GM23338 (cell line): ENCODE measurements around the gene ZFYVE28. TPM values are rescaled to one million over a fixed set of nuclear protein-coding genes. Genes with fewer than 3 reads are reported as not detected.

ENCODE experiments used
- ATAC-seq: fragments of 200-7000 bp; cut with Tn5 transposase; 3 replicates; pipeline ENCODE4 v1.9.1; 2020
- DNase-seq: peaks from one replicate; pipeline ENCODE4 v3.0.0-alpha.2; 2015; ENCODE audit warnings: low spot score
- H2AFZ ChIP-seq: fragments of 200-600 bp; sonication (generic); 2 replicates; pipeline ENCODE4 v1.8.0; 2016; ENCODE audit warnings: antibody characterized with exemption, mild to moderate bottlenecking, moderate library complexity
- H3F3A ChIP-seq: fragments of 200-600 bp; sonication (generic); replicated peaks from 2 replicates; pipeline ENCODE4 v1.8.0; 2017; ENCODE audit warnings: antibody characterized with exemption, mixed run types, low read depth
- H3K27ac ChIP-seq: fragments of 200-600 bp; sonication (generic); 2 replicates; pipeline ENCODE4 v1.6.1; 2016; ENCODE audit warnings: low read depth
- H3K27me3 ChIP-seq: fragments of 200-600 bp; sonication (generic); 2 replicates; pipeline ENCODE4 v1.8.0; 2016; ENCODE audit warnings: mild to moderate bottlenecking, mixed run types, moderate library complexity; ENCODE audit not compliant: insufficient read depth
- H3K36me3 ChIP-seq: fragments of 200-600 bp; sonication (generic); 2 replicates; pipeline ENCODE4 v1.8.0; 2016; ENCODE audit warnings: mild to moderate bottlenecking; ENCODE audit not compliant: insufficient read depth
- H3K4me1 ChIP-seq: fragments of 200-600 bp; sonication (generic); 2 replicates; pipeline ENCODE4 v1.8.0; 2016; ENCODE audit warnings: mild to moderate bottlenecking, moderate library complexity; ENCODE audit not compliant: insufficient read depth
- H3K4me2 ChIP-seq: fragments of 200-600 bp; sonication (generic); 2 replicates; pipeline ENCODE4 v1.7.1; 2017; ENCODE audit warnings: mixed run types
- H3K4me3 ChIP-seq: fragments of 200-600 bp; sonication (generic); 2 replicates; pipeline ENCODE4 v1.6.1; 2016; ENCODE audit warnings: mixed run types
- H3K79me2 ChIP-seq: fragments of 200-600 bp; sonication (generic); replicated peaks from 2 replicates; pipeline ENCODE4 v1.8.0; 2017; ENCODE audit warnings: mild to moderate bottlenecking; ENCODE audit not compliant: insufficient read depth
- H3K9me2 ChIP-seq: fragments of 200-600 bp; sonication (generic); 2 replicates; pipeline ENCODE4 v1.8.0; 2017; ENCODE audit not compliant: insufficient read depth
- H4K20me1 ChIP-seq: fragments of 200-600 bp; sonication (generic); replicated peaks from 2 replicates; pipeline ENCODE4 v1.8.0; 2017; ENCODE audit warnings: mild to moderate bottlenecking; ENCODE audit not compliant: insufficient read depth
- H3K27ac Mint-ChIP-seq: 2 replicates; pipeline ENCODE4 v1.8.0; 2020; ENCODE audit warnings: inconsistent platforms, mild to moderate bottlenecking, moderate library complexity, mixed read lengths
- H3K27me3 Mint-ChIP-seq: 3 replicates; pipeline ENCODE4 v1.8.0; 2022; ENCODE audit warnings: low read depth, mild to moderate bottlenecking, moderate library complexity, mixed read lengths, inconsistent platforms; ENCODE audit not compliant: insufficient read depth, poor library complexity
- H3K36me3 Mint-ChIP-seq: 3 replicates; pipeline ENCODE4 v1.8.0; 2021; ENCODE audit warnings: low read depth, mild to moderate bottlenecking, inconsistent platforms, moderate library complexity, mixed read lengths
- H3K4me1 Mint-ChIP-seq: 3 replicates; pipeline ENCODE4 v1.8.0; 2020; ENCODE audit warnings: mild to moderate bottlenecking, inconsistent platforms, mixed read lengths
- H3K4me3 Mint-ChIP-seq: 3 replicates; pipeline ENCODE4 v1.8.0; 2021; ENCODE audit warnings: moderate library complexity, mild to moderate bottlenecking, inconsistent platforms, mixed read lengths
- H3K9me3 Mint-ChIP-seq: 3 replicates; pipeline ENCODE4 v1.8.0; 2020; ENCODE audit warnings: moderate library complexity, mild to moderate bottlenecking, inconsistent platforms, mixed read lengths
- CREB1 ChIP-seq: fragments of 250-450 bp; sonication (Bioruptor Pico); IDR thresholded peaks from 2 replicates; pipeline ENCODE4 v1.5.0; 2020; ENCODE audit warnings: low read depth, mild to moderate bottlenecking, moderate library complexity
- EZH2 ChIP-seq: fragments of 200-600 bp; sonication (generic); IDR thresholded peaks from one replicate; pipeline ENCODE4 v1.8.0; 2017; ENCODE audit warnings: antibody characterized with exemption, mild to moderate bottlenecking, low read depth; ENCODE audit not compliant: unreplicated experiment
- EZH2phosphoT487 ChIP-seq: fragments of 200-600 bp; sonication (generic); IDR thresholded peaks from one replicate; pipeline ENCODE4 v1.8.1; 2018; ENCODE audit warnings: antibody characterized with exemption; ENCODE audit not compliant: unreplicated experiment
- NANOG ChIP-seq: IDR thresholded peaks from 2 replicates; pipeline ENCODE4 v1.6.1; 2016; ENCODE audit warnings: antibody characterized with exemption, borderline replicate concordance
- POLR2AphosphoS5 ChIP-seq: IDR thresholded peaks from 2 replicates; pipeline ENCODE4 v1.6.1; 2016; ENCODE audit warnings: antibody characterized with exemption, low read depth
- STAT1 ChIP-seq: IDR thresholded peaks from one replicate; pipeline ENCODE4 v1.6.1; 2016; ENCODE audit warnings: antibody characterized with exemption; ENCODE audit not compliant: unreplicated experiment
- ZNF114 ChIP-seq: fragments of 250-450 bp; sonication (Bioruptor Pico); IDR thresholded peaks from 2 replicates; pipeline ENCODE4 v1.5.0; 2020; ENCODE audit warnings: mild to moderate bottlenecking, moderate library complexity
- ZNF331 ChIP-seq: fragments of 250-450 bp; sonication (Bioruptor Pico); IDR thresholded peaks from 2 replicates; pipeline ENCODE4 v1.5.0; 2020; ENCODE audit warnings: low read depth, mild to moderate bottlenecking, moderate library complexity
- polyA plus RNA-seq: library from polyadenylated mRNA; unstranded; fragments of >200 nt; fragmentation: Nextera tagmentation; extraction: Ambion mirVana; gene quantifications from 2 replicates; pipeline ENCODE4 v1.2.1, GENCODE V29; 2016
- total RNA-seq: library from RNA; depleted of rRNA; stranded (reverse); fragments of >200 nt; shearing (Covaris generic); gene quantifications from 2 replicates; pipeline ENCODE4 v1.2.3, GENCODE V29; 2014
- TF ChIP-seq, protein P1 (sequence below): fragments of 250-450 bp; sonication (Bioruptor Pico); IDR thresholded peaks from 2 replicates; pipeline ENCODE4 v1.5.0; 2020; ENCODE audit warnings: mild to moderate bottlenecking, moderate library complexity
- TF ChIP-seq, protein P2 (sequence below), 2 experiments: fragments of 200-600 bp in 1 of 2; sonication (generic) in 1 of 2; conservative IDR thresholded peaks; 2 replicates each; pipeline versions ENCODE4 v1.5.1 to v1.6.1; 2016 to 2017; ENCODE audit warnings: antibody characterized with exemption in 2 of 2, low read depth in 2 of 2, mild to moderate bottlenecking in 2 of 2, moderate library complexity in 1 of 2
- TF ChIP-seq, protein P3 (sequence below): IDR thresholded peaks from one replicate; pipeline ENCODE4 v1.6.1; 2018; ENCODE audit warnings: antibody characterized with exemption; ENCODE audit not compliant: unreplicated experiment

Gene ZFYVE28
- total and polyA plus RNA-seq, 2 experiments from 2014 or later = 2.6 to 4.6 TPM

DNA sequence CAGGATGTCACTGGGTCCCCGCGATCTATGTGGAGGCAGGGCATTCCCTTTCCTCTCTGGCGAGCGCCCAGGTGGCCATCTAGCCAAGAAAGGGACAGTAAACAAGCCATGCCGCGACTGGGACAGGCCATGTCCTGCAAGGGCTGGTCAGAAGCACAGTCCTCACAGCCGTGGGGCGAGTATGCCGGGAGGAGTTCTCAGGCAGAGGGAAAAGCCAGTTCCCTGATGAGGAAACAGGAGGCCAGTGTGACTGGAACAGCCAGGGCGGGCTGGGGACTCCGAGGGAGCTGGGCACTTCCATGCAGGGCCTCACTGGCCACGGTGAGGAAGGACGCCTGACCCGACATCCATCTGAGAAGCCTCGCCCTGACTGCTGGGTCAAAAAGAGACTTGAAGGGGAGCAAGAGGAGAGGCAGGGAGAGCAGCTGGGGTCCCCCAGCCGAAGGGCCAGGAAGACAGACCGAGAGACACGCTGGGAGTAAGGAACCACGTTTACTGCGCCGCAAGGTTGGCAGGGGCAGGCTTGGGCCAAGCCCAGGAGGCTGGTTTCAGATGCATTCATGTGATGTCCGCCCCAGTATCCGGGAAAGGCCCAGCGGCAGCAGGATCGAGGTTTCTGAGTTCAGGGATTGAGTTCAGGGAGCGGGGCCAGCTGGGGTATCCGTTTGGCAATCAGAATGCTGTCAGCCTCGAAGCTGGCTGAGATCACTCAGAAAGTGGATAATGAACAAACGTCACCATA is 15.3 kb upstream of the ZFYVE28 start (continued):
- TF ChIP-seq EZH2 = no peak
- TF ChIP-seq CREB1 (CRISPR knock-in tag) = no peak

DNA sequence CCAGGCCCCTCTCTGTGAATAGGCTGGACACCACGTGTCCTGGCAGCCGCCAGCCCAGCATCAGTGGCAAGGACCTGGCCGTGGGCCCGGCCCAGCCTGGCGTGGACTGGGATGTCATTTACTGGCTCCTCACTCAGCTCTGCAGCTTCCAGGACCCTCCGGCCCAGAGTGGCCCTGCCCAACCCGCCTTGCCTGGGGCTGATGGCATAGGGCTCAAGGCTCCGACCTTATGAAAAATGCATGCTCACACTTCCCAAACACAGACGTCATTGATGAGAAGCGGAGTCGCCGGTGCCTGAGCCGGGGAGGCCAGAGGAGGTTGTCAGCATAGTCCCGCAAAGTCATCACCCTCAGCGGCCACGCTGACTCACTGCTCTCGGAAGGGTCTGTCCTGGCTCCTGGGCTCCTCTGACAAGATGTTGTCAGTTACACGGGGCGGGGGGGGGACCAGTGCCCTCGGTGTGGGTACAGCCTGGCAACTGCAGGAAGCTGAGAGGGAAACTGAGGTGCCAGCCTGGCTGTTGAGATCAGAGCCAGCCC is 14.6 kb upstream of the ZFYVE28 start:
- no peaks in the 10 kb centered on the region for H3K36me3 ChIP-seq
- Mint-ChIP-seq H3K27me3 (peaks cover 7% of the 10 kb centered on the region), H3K4me1 (peaks cover 12% of the 10 kb centered on the region; the same call in 1 of the 3 replicates), H3K36me3 (no peaks in the 10 kb centered on the region; the same call in 2 of the 3 replicates), H3K27ac (no peak overlapping the region), H3K4me3 (no peak overlapping the region), H3K9me3 (no peaks in the 10 kb centered on the region; the same call in 2 of the 3 replicates)
- no peaks in the 10 kb centered on the region for H3K27me3 ChIP-seq
- no peaks in the 10 kb centered on the region for H4K20me1 ChIP-seq
- 0 out of 2 replicates have a peak overlapping the region, but pooled peaks have one; percentile 66 for H2AFZ ChIP-seq
- ATAC-seq (0 out of 3 replicates have a peak, but pooled peaks have one; percentile 13), DNase-seq (no peak)
- H3K9me2 ChIP-seq = no peaks in the 10 kb centered on the region
- no peak overlapping the region for H3K27ac ChIP-seq
- H3K79me2 ChIP-seq = no peaks in the 10 kb centered on the region
- no peaks in the 10 kb centered on the region for H3F3A ChIP-seq
- TF ChIP-seq EZH2 = no peak
- no peak for TF ChIP-seq NANOG
- TF ChIP-seq, protein P1, sequence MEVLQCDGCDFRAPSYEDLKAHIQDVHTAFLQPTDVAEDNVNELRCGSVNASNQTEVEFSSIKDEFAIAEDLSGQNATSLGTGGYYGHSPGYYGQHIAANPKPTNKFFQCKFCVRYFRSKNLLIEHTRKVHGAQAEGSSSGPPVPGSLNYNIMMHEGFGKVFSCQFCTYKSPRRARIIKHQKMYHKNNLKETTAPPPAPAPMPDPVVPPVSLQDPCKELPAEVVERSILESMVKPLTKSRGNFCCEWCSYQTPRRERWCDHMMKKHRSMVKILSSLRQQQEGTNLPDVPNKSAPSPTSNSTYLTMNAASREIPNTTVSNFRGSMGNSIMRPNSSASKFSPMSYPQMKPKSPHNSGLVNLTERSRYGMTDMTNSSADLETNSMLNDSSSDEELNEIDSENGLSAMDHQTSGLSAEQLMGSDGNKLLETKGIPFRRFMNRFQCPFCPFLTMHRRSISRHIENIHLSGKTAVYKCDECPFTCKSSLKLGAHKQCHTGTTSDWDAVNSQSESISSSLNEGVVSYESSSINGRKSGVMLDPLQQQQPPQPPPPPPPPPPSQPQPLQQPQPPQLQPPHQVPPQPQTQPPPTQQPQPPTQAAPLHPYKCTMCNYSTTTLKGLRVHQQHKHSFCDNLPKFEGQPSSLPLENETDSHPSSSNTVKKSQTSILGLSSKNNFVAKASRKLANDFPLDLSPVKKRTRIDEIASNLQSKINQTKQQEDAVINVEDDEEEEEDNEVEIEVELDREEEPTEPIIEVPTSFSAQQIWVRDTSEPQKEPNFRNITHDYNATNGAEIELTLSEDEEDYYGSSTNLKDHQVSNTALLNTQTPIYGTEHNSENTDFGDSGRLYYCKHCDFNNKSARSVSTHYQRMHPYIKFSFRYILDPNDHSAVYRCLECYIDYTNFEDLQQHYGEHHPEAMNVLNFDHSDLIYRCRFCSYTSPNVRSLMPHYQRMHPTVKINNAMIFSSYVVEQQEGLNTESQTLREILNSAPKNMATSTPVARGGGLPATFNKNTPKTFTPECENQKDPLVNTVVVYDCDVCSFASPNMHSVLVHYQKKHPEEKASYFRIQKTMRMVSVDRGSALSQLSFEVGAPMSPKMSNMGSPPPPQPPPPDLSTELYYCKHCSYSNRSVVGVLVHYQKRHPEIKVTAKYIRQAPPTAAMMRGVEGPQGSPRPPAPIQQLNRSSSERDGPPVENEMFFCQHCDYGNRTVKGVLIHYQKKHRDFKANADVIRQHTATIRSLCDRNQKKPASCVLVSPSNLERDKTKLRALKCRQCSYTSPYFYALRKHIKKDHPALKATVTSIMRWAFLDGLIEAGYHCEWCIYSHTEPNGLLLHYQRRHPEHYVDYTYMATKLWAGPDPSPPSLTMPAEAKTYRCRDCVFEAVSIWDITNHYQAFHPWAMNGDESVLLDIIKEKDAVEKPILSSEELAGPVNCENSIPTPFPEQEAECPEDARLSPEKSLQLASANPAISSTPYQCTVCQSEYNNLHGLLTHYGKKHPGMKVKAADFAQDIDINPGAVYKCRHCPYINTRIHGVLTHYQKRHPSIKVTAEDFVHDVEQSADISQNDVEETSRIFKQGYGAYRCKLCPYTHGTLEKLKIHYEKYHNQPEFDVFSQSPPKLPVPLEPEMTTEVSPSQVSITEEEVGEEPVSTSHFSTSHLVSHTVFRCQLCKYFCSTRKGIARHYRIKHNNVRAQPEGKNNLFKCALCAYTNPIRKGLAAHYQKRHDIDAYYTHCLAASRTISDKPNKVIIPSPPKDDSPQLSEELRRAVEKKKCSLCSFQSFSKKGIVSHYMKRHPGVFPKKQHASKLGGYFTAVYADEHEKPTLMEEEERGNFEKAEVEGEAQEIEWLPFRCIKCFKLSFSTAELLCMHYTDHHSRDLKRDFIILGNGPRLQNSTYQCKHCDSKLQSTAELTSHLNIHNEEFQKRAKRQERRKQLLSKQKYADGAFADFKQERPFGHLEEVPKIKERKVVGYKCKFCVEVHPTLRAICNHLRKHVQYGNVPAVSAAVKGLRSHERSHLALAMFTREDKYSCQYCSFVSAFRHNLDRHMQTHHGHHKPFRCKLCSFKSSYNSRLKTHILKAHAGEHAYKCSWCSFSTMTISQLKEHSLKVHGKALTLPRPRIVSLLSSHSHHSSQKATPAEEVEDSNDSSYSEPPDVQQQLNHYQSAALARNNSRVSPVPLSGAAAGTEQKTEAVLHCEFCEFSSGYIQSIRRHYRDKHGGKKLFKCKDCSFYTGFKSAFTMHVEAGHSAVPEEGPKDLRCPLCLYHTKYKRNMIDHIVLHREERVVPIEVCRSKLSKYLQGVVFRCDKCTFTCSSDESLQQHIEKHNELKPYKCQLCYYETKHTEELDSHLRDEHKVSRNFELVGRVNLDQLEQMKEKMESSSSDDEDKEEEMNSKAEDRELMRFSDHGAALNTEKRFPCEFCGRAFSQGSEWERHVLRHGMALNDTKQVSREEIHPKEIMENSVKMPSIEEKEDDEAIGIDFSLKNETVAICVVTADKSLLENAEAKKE (CRISPR knock-in tag) = no peak
- TF ChIP-seq, protein P2, sequence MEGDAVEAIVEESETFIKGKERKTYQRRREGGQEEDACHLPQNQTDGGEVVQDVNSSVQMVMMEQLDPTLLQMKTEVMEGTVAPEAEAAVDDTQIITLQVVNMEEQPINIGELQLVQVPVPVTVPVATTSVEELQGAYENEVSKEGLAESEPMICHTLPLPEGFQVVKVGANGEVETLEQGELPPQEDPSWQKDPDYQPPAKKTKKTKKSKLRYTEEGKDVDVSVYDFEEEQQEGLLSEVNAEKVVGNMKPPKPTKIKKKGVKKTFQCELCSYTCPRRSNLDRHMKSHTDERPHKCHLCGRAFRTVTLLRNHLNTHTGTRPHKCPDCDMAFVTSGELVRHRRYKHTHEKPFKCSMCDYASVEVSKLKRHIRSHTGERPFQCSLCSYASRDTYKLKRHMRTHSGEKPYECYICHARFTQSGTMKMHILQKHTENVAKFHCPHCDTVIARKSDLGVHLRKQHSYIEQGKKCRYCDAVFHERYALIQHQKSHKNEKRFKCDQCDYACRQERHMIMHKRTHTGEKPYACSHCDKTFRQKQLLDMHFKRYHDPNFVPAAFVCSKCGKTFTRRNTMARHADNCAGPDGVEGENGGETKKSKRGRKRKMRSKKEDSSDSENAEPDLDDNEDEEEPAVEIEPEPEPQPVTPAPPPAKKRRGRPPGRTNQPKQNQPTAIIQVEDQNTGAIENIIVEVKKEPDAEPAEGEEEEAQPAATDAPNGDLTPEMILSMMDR (conservative IDR thresholded peaks at IDR 0.05; ENCODE audit: low read depth in 2 of 2) = no peak
- no peak for TF ChIP-seq POLR2AphosphoS5
- no peak for TF ChIP-seq ZNF331
- no peak for TF ChIP-seq ZNF114 (CRISPR knock-in tag)
- TF ChIP-seq CREB1 (CRISPR knock-in tag) = no peak
- TF ChIP-seq, protein P3, sequence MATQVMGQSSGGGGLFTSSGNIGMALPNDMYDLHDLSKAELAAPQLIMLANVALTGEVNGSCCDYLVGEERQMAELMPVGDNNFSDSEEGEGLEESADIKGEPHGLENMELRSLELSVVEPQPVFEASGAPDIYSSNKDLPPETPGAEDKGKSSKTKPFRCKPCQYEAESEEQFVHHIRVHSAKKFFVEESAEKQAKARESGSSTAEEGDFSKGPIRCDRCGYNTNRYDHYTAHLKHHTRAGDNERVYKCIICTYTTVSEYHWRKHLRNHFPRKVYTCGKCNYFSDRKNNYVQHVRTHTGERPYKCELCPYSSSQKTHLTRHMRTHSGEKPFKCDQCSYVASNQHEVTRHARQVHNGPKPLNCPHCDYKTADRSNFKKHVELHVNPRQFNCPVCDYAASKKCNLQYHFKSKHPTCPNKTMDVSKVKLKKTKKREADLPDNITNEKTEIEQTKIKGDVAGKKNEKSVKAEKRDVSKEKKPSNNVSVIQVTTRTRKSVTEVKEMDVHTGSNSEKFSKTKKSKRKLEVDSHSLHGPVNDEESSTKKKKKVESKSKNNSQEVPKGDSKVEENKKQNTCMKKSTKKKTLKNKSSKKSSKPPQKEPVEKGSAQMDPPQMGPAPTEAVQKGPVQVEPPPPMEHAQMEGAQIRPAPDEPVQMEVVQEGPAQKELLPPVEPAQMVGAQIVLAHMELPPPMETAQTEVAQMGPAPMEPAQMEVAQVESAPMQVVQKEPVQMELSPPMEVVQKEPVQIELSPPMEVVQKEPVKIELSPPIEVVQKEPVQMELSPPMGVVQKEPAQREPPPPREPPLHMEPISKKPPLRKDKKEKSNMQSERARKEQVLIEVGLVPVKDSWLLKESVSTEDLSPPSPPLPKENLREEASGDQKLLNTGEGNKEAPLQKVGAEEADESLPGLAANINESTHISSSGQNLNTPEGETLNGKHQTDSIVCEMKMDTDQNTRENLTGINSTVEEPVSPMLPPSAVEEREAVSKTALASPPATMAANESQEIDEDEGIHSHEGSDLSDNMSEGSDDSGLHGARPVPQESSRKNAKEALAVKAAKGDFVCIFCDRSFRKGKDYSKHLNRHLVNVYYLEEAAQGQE = no peak
- no peak for TF ChIP-seq EZH2phosphoT487
- TF ChIP-seq STAT1 = no peak
- no peak overlapping the region for H3K4me3 ChIP-seq
- no peak overlapping the region for H3K4me2 ChIP-seq
- no peaks in the 10 kb centered on the region for H3K4me1 ChIP-seq
